Brain microvascular endothelial cell (primary cell): ENCODE data around the gene WDR7.
A peak's percentile ranks its signal among the peaks of the same experiment; 100 is the strongest.

Experiments used
- DNase-seq: peaks from one replicate; pipeline ENCODE4 v3.0.0-alpha.2; 2020
- H3K27ac ChIP-seq: fragments of 250-450 bp; sonication (Bioruptor Pico); 2 replicates; pipeline ENCODE4 v1.5.1; 2020; ENCODE audit warnings: mild to moderate bottlenecking, moderate library complexity
- H3K27me3 ChIP-seq: fragments of 250-450 bp; sonication (Bioruptor Pico); replicated peaks from 2 replicates; pipeline ENCODE4 v1.5.1; 2020; ENCODE audit warnings: mild to moderate bottlenecking
- H3K36me3 ChIP-seq: fragments of 250-450 bp; sonication (Bioruptor Pico); replicated peaks from 2 replicates; pipeline ENCODE4 v1.5.1; 2020; ENCODE audit warnings: mild to moderate bottlenecking
- H3K4me3 ChIP-seq: 2 replicates; pipeline ENCODE4 v1.5.1; 2011; ENCODE audit warnings: low read depth, mild to moderate bottlenecking, control low read depth, low read length, moderate library complexity
- in situ Hi-C: cut with HindIII; loops from 2 replicates; pipeline ENCODE4 v1.10.0; 2017; ENCODE audit warnings: low sequenced_read_pairs, low pct_ligation_motif_present
- TF ChIP-seq, protein P1 (sequence below): IDR thresholded peaks from 2 replicates; pipeline ENCODE4 v1.5.1; 2011; ENCODE audit warnings: low read depth, mild to moderate bottlenecking, moderate library complexity, low read length, control low read depth, inconsistent platforms; ENCODE audit errors: missing control alignments

The WDR7 gene

DNA sequence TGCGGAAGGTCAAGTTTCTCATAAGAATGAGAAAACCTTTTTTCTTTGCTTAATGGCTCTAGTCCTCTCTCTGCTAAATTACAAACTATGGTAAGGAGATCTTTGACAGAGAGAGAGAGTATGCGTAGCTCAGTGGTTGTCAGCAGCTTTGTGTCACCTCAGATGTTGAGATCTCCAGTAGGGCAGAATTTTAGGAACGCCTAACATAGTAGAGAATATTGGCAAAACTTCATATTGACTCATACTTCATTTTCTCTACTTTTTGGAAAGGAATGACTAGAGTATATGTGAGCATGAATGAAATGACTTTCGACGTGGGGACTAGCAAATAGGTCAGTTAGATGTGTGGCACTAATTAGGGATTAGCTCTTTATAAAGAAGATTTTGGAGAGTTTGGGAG lies 64.0 kb downstream of the WDR7 start:
- Histone ChIP-seq H3K4me3 (no peak overlapping the region), H3K27ac (no peak overlapping the region), H3K36me3 (no peaks in the 10 kb centered on the region), H3K27me3 (no peaks in the 10 kb centered on the region)
- in situ Hi-C loops = no loop called here
- TF ChIP-seq, protein P1, sequence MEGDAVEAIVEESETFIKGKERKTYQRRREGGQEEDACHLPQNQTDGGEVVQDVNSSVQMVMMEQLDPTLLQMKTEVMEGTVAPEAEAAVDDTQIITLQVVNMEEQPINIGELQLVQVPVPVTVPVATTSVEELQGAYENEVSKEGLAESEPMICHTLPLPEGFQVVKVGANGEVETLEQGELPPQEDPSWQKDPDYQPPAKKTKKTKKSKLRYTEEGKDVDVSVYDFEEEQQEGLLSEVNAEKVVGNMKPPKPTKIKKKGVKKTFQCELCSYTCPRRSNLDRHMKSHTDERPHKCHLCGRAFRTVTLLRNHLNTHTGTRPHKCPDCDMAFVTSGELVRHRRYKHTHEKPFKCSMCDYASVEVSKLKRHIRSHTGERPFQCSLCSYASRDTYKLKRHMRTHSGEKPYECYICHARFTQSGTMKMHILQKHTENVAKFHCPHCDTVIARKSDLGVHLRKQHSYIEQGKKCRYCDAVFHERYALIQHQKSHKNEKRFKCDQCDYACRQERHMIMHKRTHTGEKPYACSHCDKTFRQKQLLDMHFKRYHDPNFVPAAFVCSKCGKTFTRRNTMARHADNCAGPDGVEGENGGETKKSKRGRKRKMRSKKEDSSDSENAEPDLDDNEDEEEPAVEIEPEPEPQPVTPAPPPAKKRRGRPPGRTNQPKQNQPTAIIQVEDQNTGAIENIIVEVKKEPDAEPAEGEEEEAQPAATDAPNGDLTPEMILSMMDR = no peak
- no peak for DNase-seq

DNA sequence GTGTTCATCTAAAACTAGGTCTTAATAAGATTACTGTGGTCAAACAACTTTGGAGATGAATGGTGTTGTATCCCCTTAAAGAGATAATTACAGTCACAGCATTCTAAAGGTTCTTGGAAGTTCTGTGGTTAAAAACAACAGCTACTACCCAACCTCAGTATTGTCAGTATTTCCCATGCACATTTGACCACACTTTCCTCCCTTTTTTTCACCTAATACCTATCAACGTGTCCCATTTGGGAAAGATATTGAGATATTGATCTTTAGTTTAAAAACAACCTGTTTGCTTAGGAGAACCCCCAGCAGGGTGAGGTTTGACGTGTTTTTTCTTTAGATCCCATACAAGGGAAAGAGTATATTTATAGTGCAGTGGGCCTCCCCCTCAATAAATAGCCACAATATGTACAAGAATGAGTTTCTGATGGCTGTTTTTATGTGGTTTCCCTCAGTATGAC lies 65.6 kb downstream of the WDR7 start:
- no peak for DNase-seq
- Histone ChIP-seq H3K27ac (no peak overlapping the region), H3K27me3 (no peaks in the 10 kb centered on the region), H3K36me3 (no peaks in the 10 kb centered on the region), H3K4me3 (no peak overlapping the region)
- TF ChIP-seq, protein P1 = no peak
- in situ Hi-C loops = no loop called here

DNA sequence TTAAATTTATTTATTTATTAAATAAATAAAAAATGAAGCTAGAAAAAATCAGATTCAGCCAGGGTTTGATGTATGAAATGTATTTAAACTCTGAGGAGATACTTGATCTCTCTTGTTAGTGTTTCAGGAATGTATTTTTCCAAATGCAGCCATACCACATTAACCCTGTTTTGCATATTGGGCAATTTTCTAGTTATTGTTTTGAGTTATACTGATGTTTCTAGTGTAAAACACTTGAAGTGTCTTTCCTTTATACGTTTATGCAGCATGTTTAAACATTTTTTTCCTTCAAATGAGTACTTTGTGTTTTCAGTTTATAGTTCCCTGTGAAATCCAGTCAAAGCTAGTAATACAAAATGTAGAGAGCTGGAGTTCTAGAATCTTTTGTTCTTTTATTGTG lies 69.9 kb downstream of the WDR7 start:
- no peaks in the 10 kb centered on the region for H3K27me3 ChIP-seq
- in situ Hi-C loops = no loop called here
- H3K4me3 ChIP-seq = no peak overlapping the region
- no peaks in the 10 kb centered on the region for H3K36me3 ChIP-seq
- TF ChIP-seq, protein P1 = no peak
- H3K27ac ChIP-seq = peak overlapping the region; percentile 33
- DNase-seq = no peak

DNA sequence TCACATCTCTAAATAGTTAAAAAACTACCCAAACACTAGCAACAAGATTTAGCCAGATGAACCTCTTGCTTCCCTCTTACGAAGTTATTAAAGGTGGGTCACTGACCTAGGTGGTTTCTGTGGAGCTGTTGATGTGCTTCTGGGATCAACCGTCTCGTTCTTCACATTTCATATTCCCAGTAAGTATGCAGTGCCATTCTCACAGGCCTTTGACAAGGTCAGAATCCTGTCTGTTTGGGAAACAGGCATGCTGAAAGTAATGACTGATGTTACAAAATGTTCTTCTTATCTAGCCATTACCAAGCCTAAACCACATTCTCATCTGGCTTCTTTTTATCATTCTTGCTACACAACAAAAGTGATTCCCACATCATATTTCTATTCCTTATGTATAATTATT lies 70.3 kb downstream of the WDR7 start:
- TF ChIP-seq, protein P1 = no peak
- peak; percentile 52 for DNase-seq
- Histone ChIP-seq H3K27ac (peak overlapping the region; percentile 33), H3K4me3 (no peak overlapping the region), H3K36me3 (no peaks in the 10 kb centered on the region), H3K27me3 (no peaks in the 10 kb centered on the region)
- in situ Hi-C loops = no loop called here

DNA sequence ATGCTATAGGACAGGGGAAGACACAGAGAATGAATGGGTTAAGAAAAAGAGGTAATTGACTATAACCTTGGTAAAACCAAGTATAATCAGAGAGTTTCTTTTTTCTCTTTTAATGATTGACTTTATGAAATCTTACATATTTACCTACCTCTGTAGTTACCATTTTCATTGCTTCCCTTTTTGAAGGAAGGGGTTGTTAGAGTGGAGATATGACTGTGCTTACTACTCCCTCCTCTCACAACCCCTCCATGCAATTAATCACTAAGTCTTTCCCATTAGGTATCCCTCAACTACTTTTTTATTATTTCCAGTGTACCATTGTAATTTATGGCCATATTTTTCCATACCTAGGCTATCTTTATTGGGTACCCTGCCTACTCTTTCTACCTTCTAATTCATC lies 71.4 kb downstream of the WDR7 start:
- DNase-seq = no peak
- Histone ChIP-seq H3K27me3 (no peaks in the 10 kb centered on the region), H3K27ac (no peak overlapping the region), H3K36me3 (no peaks in the 10 kb centered on the region), H3K4me3 (no peak overlapping the region)
- TF ChIP-seq, protein P1 = no peak
- in situ Hi-C loops = no loop called here

DNA sequence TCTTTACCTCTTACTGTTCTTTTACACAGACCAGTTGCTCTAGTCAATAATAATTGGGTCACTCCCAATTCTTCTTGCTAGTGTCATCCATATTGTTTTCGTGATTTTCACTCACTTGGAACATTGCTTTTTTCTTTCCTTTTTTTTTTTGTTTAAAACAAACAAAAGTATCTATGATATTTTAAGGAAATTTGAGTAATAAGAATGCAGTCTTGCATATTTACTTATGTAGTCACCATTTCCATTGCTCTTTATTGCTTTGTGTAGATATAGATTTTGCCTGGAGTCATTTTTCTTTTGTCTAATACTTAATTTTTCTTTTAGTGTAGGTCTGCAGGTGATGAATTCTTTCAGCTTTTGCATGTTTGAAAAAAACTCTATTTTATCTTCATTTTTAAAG lies 71.9 kb downstream of the WDR7 start:
- Histone ChIP-seq H3K27me3 (no peaks in the 10 kb centered on the region), H3K27ac (no peak overlapping the region), H3K4me3 (no peak overlapping the region), H3K36me3 (no peaks in the 10 kb centered on the region)
- in situ Hi-C loops = no loop called here
- TF ChIP-seq, protein P1 = no peak
- DNase-seq = no peak
